Hepatocyte (in vitro differentiated cells): ENCODE results near the gene CHAT. TPM values are rescaled to one million over a fixed set of nuclear protein-coding genes. Genes with fewer than 3 reads are reported as not detected.
A peak's percentile ranks its signal among the peaks of the same experiment; 100 is the strongest.

Source experiments
- DNase-seq: peaks from one replicate; pipeline ENCODE4 v3.0.0-alpha.2; 2016; ENCODE audit warnings: low spot score
- H2AFZ ChIP-seq: fragments of 200-600 bp; sonication (generic); 2 replicates; pipeline ENCODE4 v1.6.0; 2016; ENCODE audit warnings: antibody characterized with exemption, mild to moderate bottlenecking
- H3K27ac ChIP-seq: fragments of 200-600 bp; sonication (generic); 2 replicates; pipeline ENCODE4 v1.5.1; 2016; ENCODE audit warnings: mild to moderate bottlenecking
- H3K27me3 ChIP-seq: fragments of 200-600 bp; sonication (generic); 2 replicates; pipeline ENCODE4 v1.6.1; 2016
- H3K36me3 ChIP-seq: fragments of 200-600 bp; sonication (generic); replicated peaks from 2 replicates; pipeline ENCODE4 v1.5.1; 2016; ENCODE audit warnings: low read depth; ENCODE audit not compliant: insufficient read depth
- H3K4me1 ChIP-seq: fragments of 200-600 bp; sonication (generic); 2 replicates; pipeline ENCODE4 v1.5.1; 2016; ENCODE audit warnings: mild to moderate bottlenecking, moderate library complexity; ENCODE audit not compliant: insufficient read depth
- H3K4me2 ChIP-seq: fragments of 200-600 bp; sonication (generic); 2 replicates; pipeline ENCODE4 v1.6.0; 2016
- H3K4me3 ChIP-seq: fragments of 200-600 bp; sonication (generic); 2 replicates; pipeline ENCODE4 v1.5.1; 2016; ENCODE audit warnings: mild to moderate bottlenecking
- H3K79me2 ChIP-seq: fragments of 200-600 bp; sonication (generic); 2 replicates; pipeline ENCODE4 v1.6.0; 2017; ENCODE audit warnings: mild to moderate bottlenecking
- H3K9me2 ChIP-seq: fragments of 200-600 bp; sonication (generic); replicated peaks from 2 replicates; pipeline ENCODE4 v1.6.0; 2017; ENCODE audit warnings: mild to moderate bottlenecking; ENCODE audit not compliant: insufficient read depth
- H3K9me3 ChIP-seq: fragments of 200-600 bp; sonication (generic); 2 replicates; pipeline ENCODE4 v1.5.1; 2016; ENCODE audit warnings: low read depth, mild to moderate bottlenecking
- H4K20me1 ChIP-seq: fragments of 200-600 bp; sonication (generic); 2 replicates; pipeline ENCODE4 v1.6.0; 2016; ENCODE audit warnings: mild to moderate bottlenecking; ENCODE audit not compliant: insufficient read depth, poor library complexity, severe bottlenecking
- CTCF ChIP-seq: fragments of 200-600 bp; sonication (generic); IDR thresholded peaks from 2 replicates; pipeline ENCODE4 v1.5.1; 2016; ENCODE audit warnings: antibody characterized with exemption, mild to moderate bottlenecking; ENCODE audit not compliant: poor library complexity
- EZH2 ChIP-seq: fragments of 200-600 bp; sonication (generic); IDR thresholded peaks from 2 replicates; pipeline ENCODE4 v1.6.1; 2016; ENCODE audit warnings: antibody characterized with exemption, mild to moderate bottlenecking, borderline replicate concordance
- EZH2phosphoT487 ChIP-seq: fragments of 200-600 bp; sonication (generic); IDR thresholded peaks from one replicate; pipeline ENCODE4 v1.6.1; 2018; ENCODE audit warnings: antibody characterized with exemption, mild to moderate bottlenecking, low read depth, moderate library complexity; ENCODE audit not compliant: unreplicated experiment, severe bottlenecking
- WGBS: methylation state at CpG from one replicate; pipeline ENCODE4 v1.1.6; 2016; ENCODE audit warnings: low lambda C conversion rate; ENCODE audit errors: missing lambda C conversion rate; 5-methylcytosine and 5-hydroxymethylcytosine counted together
- polyA plus RNA-seq: library from polyadenylated mRNA; unstranded; fragments of >200 nt; fragmentation: Nextera tagmentation; extraction: Ambion mirVana; gene quantifications from 2 replicates; pipeline ENCODE4 v1.2.1, GENCODE V29; 2016
- total RNA-seq: library from RNA; depleted of rRNA; stranded (reverse); fragments of >200 nt; gene quantifications from 2 replicates; pipeline ENCODE4 v1.2.3, GENCODE V29; 2014

CHAT gene
- total and polyA plus RNA-seq, 2 experiments from 2014 or later, result 0.27 TPM; not detected in 1

- no peaks in the 10 kb centered on the region for H3K9me2 ChIP-seq
- H4K20me1 ChIP-seq, result no peaks in the 10 kb centered on the region
- DNase-seq, result peak; percentile 79
- H3K27me3 ChIP-seq, result no peaks in the 10 kb centered on the region
- TF ChIP-seq EZH2phosphoT487 (no peak), CTCF (peak; percentile 89)
- H3K79me2 ChIP-seq, result no peaks in the 10 kb centered on the region
- no peak overlapping the region for H3K4me2 ChIP-seq
- no peaks in the 10 kb centered on the region for H3K4me1 ChIP-seq
- no peak overlapping the region for H3K4me3 ChIP-seq
- 3% methylated on average over 6 of the region's 6 CpGs for WGBS
- H3K36me3 ChIP-seq, result no peaks in the 10 kb centered on the region
- H2AFZ ChIP-seq, result no peak overlapping the region
- no peaks in the 10 kb centered on the region for H3K9me3 ChIP-seq
- H3K27ac ChIP-seq, result no peak overlapping the region
These were observed 19.2 kb upstream of the CHAT start for GRCh38 chr10:49594594-49594993.

GRCh38 chr10:49595003-49595712 is 18.7 kb upstream of the CHAT start:
- no peaks in the 10 kb centered on the region for H3K9me3 ChIP-seq
- H3K4me1 ChIP-seq, result no peaks in the 10 kb centered on the region
- TF ChIP-seq EZH2 (no peak), EZH2phosphoT487 (no peak), CTCF (no peak)
- no peak overlapping the region for H3K4me3 ChIP-seq
- H3K27me3 ChIP-seq, result no peaks in the 10 kb centered on the region
- H3K9me2 ChIP-seq, result no peaks in the 10 kb centered on the region
- H2AFZ ChIP-seq, result no peak overlapping the region
- no peak for DNase-seq
- H3K27ac ChIP-seq, result no peak overlapping the region
- H3K79me2 ChIP-seq, result no peaks in the 10 kb centered on the region
- H3K4me2 ChIP-seq, result no peak overlapping the region
- H3K36me3 ChIP-seq, result no peaks in the 10 kb centered on the region
- H4K20me1 ChIP-seq, result no peaks in the 10 kb centered on the region
- 78% methylated on average over 10 of the region's 10 CpGs for WGBS

- DNase-seq, result no peak
- Histone ChIP-seq H3K27ac (no peak overlapping the region), H3K27me3 (no peaks in the 10 kb centered on the region), H3K9me2 (no peaks in the 10 kb centered on the region), H2AFZ (no peak overlapping the region), H3K4me3 (no peak overlapping the region), H3K9me3 (no peaks in the 10 kb centered on the region), H3K4me2 (no peak overlapping the region), H3K79me2 (no peaks in the 10 kb centered on the region), H3K36me3 (no peaks in the 10 kb centered on the region), H4K20me1 (no peaks in the 10 kb centered on the region), H3K4me1 (no peaks in the 10 kb centered on the region)
- WGBS, result 85% methylated on average over 13 of the region's 13 CpGs
- TF ChIP-seq EZH2 (no peak), CTCF (no peak), EZH2phosphoT487 (no peak)
These were observed 17.9 kb upstream of the CHAT start for GRCh38 chr10:49595713-49596492.
